A549 treated with DMSO at 1 μM for 4 hours (cell line): Measurements from ENCODE around the gene WEE2. TPM values are rescaled to one million over a fixed set of nuclear protein-coding genes. Genes with fewer than 3 reads are reported as not detected.

Experiments
- total RNA-seq: library from RNA; stranded (reverse); fragments of 200-300 nt; extraction: Qiagen RNA extraction; gene quantifications from 5 replicates; pipeline ENCODE4 v1.2.3, GENCODE V29; 2022; ENCODE audit warnings: low read depth

Gene WEE2
- total RNA-seq: not detected in 5 replicates

GRCh38 chr7:141708351-141708750 lies at the start of gene WEE2:
Gene WEE2, plus strand, starts transcription at chr7:141708353. Its CDS starts 406 bp downstream, at chr7:141708759.

GRCh38 chr7:141702047-141702567 lies 6.0 kb upstream of the WEE2 start, which contains the start of gene DENND11:
Gene DENND11, minus strand, starts transcription at chr7:141702166. Its CDS starts 13 bp downstream, at chr7:141702153.

GRCh38 chr7:141737836-141738591 lies 29.9 kb downstream of the WEE2 start, which contains the start of gene SSBP1:
Gene SSBP1, plus strand, starts transcription at chr7:141738358. Its CDS starts 809 bp downstream, at chr7:141739167.

GRCh38 chr7:141763797-141764196 lies 55.6 kb downstream of the WEE2 start, which contains the start of gene TAS2R3:
Gene TAS2R3, plus strand, starts transcription at chr7:141764097. Its CDS starts 62 bp downstream, at chr7:141764159.

GRCh38 chr7:141776374-141776773 lies 68.2 kb downstream of the WEE2 start, which contains the start of gene TAS2R4:
Gene TAS2R4, plus strand, starts transcription at chr7:141776674. Its CDS starts 1,815 bp downstream, at chr7:141778489.

Other genes with a start within 250 kb of the WEE2 start
- 26.8 to 30.7 TPM (median 29.8 TPM) in 5 replicates for gene AGK, start 156.9 kb upstream of the WEE2 start, total RNA-seq
- 6.4 to 8.4 TPM (median 7.7 TPM) in 5 replicates for gene DENND11, start 6.2 kb upstream of the WEE2 start, total RNA-seq
- 282 to 332 TPM (median 295 TPM) in 5 replicates for gene SSBP1, start 30.0 kb downstream of the WEE2 start, total RNA-seq
- gene TAS2R3, start 55.7 kb downstream of the WEE2 start, total RNA-seq: 0.07 TPM in 1 of 5 replicates, not detected in the others
- 0.12 to 0.33 TPM (median 0.13 TPM) in 5 replicates for gene TAS2R4, start 68.3 kb downstream of the WEE2 start, total RNA-seq
- gene TAS2R5, start 81.9 kb downstream of the WEE2 start, total RNA-seq: 0.37 to 0.81 TPM (median 0.46 TPM) in 4 of 5 replicates, not detected in the other
- not detected in 5 replicates for gene PRSS37, start 133.1 kb downstream of the WEE2 start, total RNA-seq
- gene OR9A4, start 208.0 kb downstream of the WEE2 start, total RNA-seq: not detected in 5 replicates
- not detected in 5 replicates for gene CLEC5A, start 238.6 kb downstream of the WEE2 start, total RNA-seq